ENCODE data around the gene IKBKE. TPM values are rescaled to one million over a fixed set of nuclear protein-coding genes. Genes with fewer than 3 reads are reported as not detected.

IKBKE gene
- total and polyA plus RNA-seq, 2 of the 8 experiments (the other 6 are each of a cell fraction or from before 2014, with no cell fraction given) = 8.6 to 12.0 TPM

GRCh38 chr1:206513312-206514111 lies 43.2 kb downstream of the IKBKE start (continued):
- TF ChIP-seq CHD7 (IDR thresholded peaks at IDR 0.05; ENCODE audit: insufficient replicate concordance, low read length) (no peak), SIN3A (conservative IDR thresholded peaks at IDR 0.05 in 1 of 2, IDR thresholded peaks at IDR 0.05 in 1 of 2; ENCODE audit: low read depth in 1 of 2, low read length in 2 of 2) (no peak), CBX8 (IDR thresholded peaks at IDR 0.05; ENCODE audit: borderline replicate concordance, low read depth, low read length) (no peak)

All from H1 (cell line).